Daoy (cell line): ENCODE measurements around the gene IFNL4. TPM values are rescaled to one million over a fixed set of nuclear protein-coding genes. Genes with fewer than 3 reads are reported as not detected.
"Not testable (repeated sequence)": the region's sequence is repeated elsewhere in the genome, so short reads cannot be mapped to it uniquely, and the experiment has no call there.

ENCODE experiments used
- DNase-seq: peaks from one replicate; pipeline ENCODE4 v3.0.0-alpha.2; 2015; ENCODE audit warnings: low read depth
- total RNA-seq: library from RNA; depleted of rRNA; stranded (reverse); fragments of >200 nt; shearing (Covaris generic); gene quantifications from 2 replicates; pipeline ENCODE4 v1.2.3, GENCODE V29; 2014; rRNA removed

The IFNL4 gene
- not detected in 2 replicates for total RNA-seq

GRCh38 chr19:39248806-39249205, at the start of gene IFNL4:
Gene IFNL4, minus strand, starts transcription at chr19:39248856.
- DNase-seq: no peak

- no peak for DNase-seq
Observed at GRCh38 chr19:39297931-39298634, 49.4 kb upstream of the IFNL4 start.

GRCh38 chr19:39296906-39297305, 48.2 kb upstream of the IFNL4 start:
- no peak for DNase-seq

DNA sequence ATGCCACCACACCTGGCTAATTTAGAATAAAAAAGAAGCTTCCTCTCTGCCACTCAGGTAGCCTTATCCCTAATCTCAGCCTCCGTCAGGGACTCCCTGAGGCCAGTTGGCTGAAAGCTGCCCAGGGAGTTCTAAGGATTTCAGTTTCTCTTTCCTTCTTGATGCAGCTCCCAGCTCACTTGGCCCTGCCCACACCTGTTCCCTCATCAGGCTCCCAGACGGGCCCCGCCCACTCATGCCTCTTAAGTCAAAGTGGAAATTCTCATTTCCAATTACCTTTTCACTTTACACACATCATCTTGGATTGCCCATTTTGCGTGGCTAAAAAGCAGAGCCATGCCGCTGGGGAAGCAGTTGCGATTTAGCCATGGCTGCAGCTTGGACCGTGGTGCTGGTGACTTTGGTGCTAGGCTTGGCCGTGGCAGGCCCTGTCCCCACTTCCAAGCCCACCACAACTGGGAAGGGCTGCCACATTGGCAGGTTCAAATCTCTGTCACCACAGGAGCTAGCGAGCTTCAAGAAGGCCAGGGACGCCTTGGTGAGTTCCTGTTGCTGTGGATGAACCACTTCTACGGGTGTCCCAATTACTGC, 47.5 kb upstream of the IFNL4 start, which contains the start of gene IFNL1:
Gene IFNL1 (plus strand): TSS at position 353 of the 591 bp plus-strand sequence. CDS start 15 bp downstream, at position 368.
- DNase-seq: peak; percentile 36

- DNase-seq: no peak
Observed at GRCh38 chr19:39293394-39293793, 44.7 kb upstream of the IFNL4 start.

- DNase-seq: no peak
Observed at GRCh38 chr19:39284032-39284431, 35.4 kb upstream of the IFNL4 start.

DNA sequence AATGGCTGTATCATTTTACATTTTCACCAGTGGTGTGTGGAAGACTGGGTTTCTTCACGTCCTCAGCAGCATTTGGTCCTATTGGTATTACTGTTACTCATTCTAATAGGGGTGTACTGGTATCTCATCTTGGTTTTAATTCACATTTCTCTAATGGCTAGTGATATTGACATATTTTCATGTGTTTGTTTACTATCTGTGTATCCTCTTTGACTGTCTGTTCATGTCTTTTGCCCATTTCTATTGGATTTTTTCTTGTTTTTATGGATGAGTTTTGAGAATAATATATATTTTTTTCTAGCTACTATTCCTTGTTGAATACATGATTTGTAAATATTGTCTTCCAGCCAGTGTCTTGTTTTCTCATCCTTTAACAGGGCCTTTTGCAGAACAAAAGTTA, 33.4 kb upstream of the IFNL4 start:
- DNase-seq: no peak

DNA sequence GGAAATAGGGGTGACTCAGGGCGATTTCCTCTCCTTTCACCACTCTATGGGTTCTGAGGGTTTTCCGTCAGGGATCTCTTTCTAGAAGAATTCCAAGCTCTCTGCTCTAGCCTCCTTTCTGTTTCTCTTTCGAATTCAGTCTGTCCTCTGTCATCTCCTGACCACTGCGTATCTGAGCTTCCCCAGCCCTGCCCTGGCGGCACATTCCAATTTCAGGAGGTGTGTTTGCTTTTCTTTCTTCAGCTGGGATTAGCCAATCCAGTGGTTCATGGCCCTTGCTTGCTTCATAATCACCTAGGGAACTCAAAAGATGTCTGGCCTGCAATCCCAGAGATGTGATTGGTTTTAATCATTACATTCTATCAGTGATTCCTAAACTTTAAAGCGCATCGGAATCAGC, 28.9 kb upstream of the IFNL4 start:
- peak; percentile 65 for DNase-seq

DNA sequence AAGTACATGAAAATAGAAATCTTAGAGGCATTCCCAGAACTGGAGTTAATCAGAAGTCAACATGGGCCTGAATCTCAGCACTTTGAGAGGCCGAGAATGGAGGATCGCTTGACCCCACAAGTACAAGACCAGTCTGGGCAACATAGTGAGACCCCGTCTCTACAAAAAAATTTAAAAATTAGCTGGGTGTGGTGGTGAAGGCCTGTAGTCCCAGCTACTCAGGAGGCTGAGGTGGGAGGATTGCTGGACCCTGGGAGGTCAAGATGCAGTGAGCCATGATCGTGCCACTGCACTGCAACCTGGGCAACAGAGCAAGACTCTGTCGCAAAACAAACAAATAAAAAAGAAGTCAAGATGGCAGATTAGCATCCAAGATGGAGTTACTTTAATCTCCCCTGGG, 28.1 kb upstream of the IFNL4 start:
- DNase-seq: no peak

DNA sequence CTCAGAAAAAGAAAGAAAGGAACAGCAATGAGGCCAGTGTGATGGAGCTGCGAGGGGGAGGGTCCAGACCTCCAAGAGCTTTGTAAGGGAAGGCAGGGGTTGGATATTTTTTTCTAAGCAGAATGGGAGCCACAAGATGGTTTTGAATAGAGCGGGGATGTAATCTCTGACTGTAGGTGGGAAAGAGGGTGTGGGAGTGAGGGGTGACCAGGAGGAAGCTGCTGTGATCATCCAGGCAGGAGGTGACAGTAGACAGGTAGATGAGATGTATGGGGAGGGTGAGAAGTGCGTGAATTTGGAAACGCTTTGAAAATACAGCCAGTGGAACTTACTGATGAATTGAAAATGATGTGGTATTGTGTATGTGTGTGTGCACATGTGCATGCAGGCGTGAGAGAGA, 26.9 kb upstream of the IFNL4 start:
- DNase-seq: no peak

- not testable (repeated sequence) for DNase-seq
Observed at GRCh38 chr19:39273859-39274258, 25.2 kb upstream of the IFNL4 start.

DNA sequence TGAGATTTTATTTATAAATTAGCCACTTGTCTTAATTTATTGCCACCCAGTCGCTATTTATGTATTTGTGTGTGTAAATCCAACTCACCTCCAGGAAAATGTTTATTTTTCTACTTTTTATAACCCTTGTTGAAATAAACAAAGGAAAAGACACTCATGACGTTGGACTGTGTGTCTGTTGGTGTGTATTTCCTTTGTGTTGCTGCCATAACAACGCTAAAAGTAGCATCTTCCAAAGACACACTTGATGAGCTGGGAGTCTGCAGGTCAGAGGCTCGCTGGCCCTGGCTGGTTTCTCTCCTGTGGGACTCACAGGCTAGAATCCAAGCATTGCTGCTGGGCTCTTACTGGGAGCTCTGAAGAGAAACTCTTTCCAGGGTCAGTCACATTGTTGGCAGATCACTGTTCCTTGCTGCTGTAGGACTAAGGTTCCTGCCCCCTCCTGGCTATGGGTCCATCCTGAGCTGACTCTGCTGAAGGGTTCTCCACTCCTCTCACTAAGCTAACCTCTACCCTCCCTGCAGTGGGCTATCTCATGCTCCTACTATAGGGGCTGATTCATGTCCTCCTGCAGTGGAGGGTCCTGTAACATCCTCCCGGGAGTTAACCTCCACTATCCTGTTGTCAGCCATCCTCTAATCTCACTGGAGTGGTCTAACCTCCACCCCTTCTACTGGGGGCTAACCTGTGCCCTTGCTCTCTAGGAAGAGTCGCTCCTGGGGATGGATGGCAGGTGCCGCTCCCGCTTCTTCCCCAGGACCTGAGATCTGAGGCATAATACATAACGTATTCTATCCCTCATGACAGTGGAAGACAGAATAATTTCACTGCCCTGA, 21.6 kb upstream of the IFNL4 start:
- DNase-seq: no peak

DNA sequence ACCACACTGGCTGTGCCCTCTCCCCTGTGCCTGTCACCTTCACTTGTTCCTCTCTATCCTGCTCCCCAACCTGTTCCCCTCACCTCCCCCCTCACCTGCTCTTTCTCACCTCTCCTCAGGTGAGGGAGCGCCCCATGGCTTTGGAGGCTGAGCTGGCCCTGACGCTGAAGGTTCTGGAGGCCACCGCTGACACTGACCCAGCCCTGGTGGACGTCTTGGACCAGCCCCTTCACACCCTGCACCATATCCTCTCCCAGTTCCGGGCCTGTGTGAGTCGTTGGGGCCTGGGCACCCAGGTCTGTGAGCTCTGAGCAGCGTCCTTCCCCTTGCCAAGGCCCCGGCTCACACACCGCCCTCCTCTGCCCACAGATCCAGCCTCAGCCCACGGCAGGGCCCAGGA, 20.7 kb upstream of the IFNL4 start:
- DNase-seq: not testable (repeated sequence)

GRCh38 chr19:39268531-39269223, 20.0 kb upstream of the IFNL4 start:
- DNase-seq: not testable (repeated sequence)

- not testable (repeated sequence) for DNase-seq
Observed at GRCh38 chr19:39268085-39268484, 19.4 kb upstream of the IFNL4 start, which contains the start of gene IFNL2. Gene IFNL2, plus strand, starts transcription at chr19:39268396. Its CDS starts 173 bp downstream, at chr19:39268569.

DNA sequence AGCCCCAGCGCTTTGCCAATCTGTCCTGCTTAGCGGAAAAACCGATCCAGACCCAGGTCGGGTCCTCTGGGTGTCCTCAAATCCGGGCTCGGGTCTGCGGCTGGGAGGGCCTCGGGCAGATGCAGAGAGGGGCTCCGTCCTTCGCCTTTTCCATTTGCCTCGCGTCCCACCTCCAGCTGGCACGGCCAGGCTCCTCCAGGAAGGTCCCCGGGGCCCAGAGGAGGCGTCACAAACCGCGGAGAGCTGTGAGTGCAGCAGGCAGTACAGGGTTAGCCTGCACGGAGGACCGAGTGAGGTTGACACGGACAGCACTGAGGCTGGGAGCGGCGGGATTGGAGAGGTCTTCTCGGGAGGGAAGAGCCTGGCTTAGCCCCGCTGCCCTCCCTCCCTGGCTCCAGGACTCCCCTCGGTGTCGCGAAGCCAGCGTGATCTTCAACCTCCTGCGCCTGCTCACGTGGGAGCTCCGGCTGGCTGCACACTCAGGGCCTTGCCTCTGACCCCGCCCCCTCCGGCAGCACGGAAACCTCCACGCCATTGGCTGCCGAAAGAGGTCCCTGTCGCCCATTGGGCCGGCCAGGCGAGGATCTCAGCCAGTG, 16.8 kb upstream of the IFNL4 start:
- DNase-seq: peak; percentile 24

DNA sequence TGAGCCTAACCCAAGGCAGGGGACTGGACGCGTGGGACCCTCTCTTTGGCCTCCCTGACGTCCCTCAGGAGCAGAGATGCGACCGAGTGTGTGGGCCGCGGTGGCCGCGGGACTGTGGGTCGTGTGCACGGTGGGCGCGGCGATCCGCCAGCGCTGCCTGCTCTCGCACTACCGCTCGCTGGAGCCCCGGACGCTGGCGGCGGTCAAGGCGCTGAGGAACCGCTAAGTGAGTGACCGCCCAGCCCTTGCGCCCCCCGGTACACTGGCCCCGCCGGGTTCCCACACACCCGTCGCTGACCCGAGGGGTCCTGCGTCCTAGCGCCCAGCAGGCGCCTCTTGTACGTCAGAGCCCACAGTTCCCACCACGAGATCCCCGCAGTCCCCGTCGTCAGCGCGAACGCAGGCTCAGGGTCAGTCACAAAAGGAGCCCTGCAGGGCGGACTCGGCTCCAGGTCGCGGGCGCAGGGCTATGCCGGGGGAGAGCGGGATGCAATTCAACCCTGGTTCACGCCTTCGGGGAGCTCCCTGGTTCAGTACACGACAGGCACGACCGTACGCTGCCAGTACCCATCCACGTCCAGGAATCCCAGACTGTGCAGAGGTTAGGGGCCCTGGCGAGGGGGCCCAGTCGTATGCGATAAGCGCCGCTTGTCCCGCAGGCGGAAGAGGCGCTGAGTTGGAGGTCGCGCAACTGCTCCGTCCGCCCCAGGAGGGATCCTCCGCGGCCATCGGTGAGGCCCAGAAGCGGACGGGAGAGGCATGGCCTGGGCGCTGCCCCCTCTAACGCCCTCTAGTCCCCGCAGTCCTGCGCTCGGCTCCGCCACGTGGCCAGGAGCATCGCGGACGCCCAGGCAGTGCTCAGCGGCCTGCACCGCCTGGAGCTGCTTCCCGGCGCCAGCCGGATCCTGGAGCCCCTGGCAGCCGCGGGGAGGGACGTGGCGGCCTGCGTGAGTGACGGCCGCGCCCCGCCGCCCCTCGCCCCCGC, 15.9 kb upstream of the IFNL4 start:
- DNase-seq: peak; percentile 32

- no peak for DNase-seq
Observed at GRCh38 chr19:39263912-39264305, 15.3 kb upstream of the IFNL4 start.

DNA sequence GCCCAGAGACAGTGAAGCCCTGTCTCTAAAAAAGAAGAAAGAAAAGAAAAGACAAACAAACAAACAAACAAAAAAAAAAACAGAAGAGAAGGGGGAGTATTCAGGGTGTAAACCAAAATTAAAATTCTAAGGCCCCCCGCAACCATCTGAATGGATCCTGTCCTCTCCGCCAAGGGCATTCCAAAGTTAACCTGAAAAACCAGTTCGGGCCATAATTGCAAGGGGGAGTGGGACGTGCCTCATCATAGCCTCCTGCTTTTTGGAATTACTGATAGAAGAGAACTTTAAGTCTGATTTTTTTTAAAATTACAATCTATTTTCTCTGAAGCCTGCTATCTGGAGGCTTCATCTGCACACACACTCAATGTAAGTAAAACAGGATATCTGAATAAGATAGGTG, 13.8 kb upstream of the IFNL4 start:
- no peak for DNase-seq

DNA sequence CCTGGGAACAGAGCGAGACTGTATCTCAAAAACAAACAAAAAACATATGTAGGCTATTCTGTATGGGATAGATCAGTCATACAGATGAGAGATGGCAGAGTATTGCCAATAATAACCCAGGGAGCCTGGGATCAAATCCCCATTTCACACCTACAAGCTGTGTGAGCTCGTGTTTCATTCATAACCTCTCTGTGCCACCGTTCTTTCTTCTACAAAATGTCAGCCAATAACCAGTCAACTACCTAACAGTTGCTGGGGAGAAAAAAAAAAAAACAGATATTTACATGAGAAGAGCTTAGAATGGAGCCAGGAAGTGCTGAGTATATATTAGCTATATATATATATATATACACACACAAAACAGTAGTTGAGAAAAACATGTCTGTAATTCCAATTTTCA, 13.0 kb upstream of the IFNL4 start:
- DNase-seq: no peak
